HEK293 (cell line): ENCODE results near the gene TSPEAR.

Experiments used
- ELK4 ChIP-seq: IDR thresholded peaks from 2 replicates; pipeline ENCODE4 v1.6.1; 2011; ENCODE audit warnings: mild to moderate bottlenecking, low read depth, low read length, borderline replicate concordance
- KLF9 ChIP-seq: fragments of 450-650 bp; formaldehyde crosslinking; IDR thresholded peaks from 2 replicates; pipeline ENCODE4 v1.5.1; 2016; ENCODE audit warnings: missing biosample characterization, missing genetic modification characterization, low read depth
- SP2 ChIP-seq: fragments of 450-650 bp; formaldehyde crosslinking; IDR thresholded peaks from 2 replicates; pipeline ENCODE4 v1.5.1; 2016; ENCODE audit warnings: missing biosample characterization, missing genetic modification characterization
- ZNF155 ChIP-seq: fragments of 450-650 bp; formaldehyde crosslinking; IDR thresholded peaks from 2 replicates; pipeline ENCODE4 v1.5.1; 2016; ENCODE audit warnings: missing biosample characterization, missing genetic modification characterization
- ZNF785 ChIP-seq: fragments of 450-650 bp; formaldehyde crosslinking; IDR thresholded peaks from 2 replicates; pipeline ENCODE4 v1.5.1; 2016; ENCODE audit warnings: missing biosample characterization, missing genetic modification characterization
- ZSCAN4 ChIP-seq: fragments of 450-650 bp; formaldehyde crosslinking; IDR thresholded peaks from 2 replicates; pipeline ENCODE4 v1.5.1; 2017; ENCODE audit warnings: missing biosample characterization, missing genetic modification characterization
- TF ChIP-seq, protein P1 (sequence below): fragments of 450-650 bp; formaldehyde crosslinking; IDR thresholded peaks from 2 replicates; pipeline ENCODE4 v1.5.1; 2016; ENCODE audit warnings: missing biosample characterization, missing genetic modification characterization

- TF ChIP-seq KLF9 (no peak), ZSCAN4 (tag by site-specific recombination) (no peak), ELK4 (no peak), SP2 (no peak), ZNF785 (no peak), ZNF155 (tag by site-specific recombination) (no peak)
- TF ChIP-seq, protein P1, sequence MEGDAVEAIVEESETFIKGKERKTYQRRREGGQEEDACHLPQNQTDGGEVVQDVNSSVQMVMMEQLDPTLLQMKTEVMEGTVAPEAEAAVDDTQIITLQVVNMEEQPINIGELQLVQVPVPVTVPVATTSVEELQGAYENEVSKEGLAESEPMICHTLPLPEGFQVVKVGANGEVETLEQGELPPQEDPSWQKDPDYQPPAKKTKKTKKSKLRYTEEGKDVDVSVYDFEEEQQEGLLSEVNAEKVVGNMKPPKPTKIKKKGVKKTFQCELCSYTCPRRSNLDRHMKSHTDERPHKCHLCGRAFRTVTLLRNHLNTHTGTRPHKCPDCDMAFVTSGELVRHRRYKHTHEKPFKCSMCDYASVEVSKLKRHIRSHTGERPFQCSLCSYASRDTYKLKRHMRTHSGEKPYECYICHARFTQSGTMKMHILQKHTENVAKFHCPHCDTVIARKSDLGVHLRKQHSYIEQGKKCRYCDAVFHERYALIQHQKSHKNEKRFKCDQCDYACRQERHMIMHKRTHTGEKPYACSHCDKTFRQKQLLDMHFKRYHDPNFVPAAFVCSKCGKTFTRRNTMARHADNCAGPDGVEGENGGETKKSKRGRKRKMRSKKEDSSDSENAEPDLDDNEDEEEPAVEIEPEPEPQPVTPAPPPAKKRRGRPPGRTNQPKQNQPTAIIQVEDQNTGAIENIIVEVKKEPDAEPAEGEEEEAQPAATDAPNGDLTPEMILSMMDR (tag by site-specific recombination): no peak
Observed at GRCh38 chr21:44568667-44569556, 142.5 kb downstream of the TSPEAR start.
